Nephron progenitor cell (in vitro differentiated cells): Measurements from ENCODE around the gene DNAAF6.

Source experiments
- DNase-seq: peaks from one replicate; pipeline ENCODE4 v3.0.0; 2021
- H3K27ac Mint-ChIP-seq: 2 replicates; pipeline ENCODE4 v1.8.0; 2021; ENCODE audit warnings: mild to moderate bottlenecking, moderate library complexity, mixed read lengths
- H3K27me3 Mint-ChIP-seq: 2 replicates; pipeline ENCODE4 v1.8.0; 2021; ENCODE audit warnings: mild to moderate bottlenecking, low read depth, mixed read lengths; ENCODE audit not compliant: poor library complexity
- H3K36me3 Mint-ChIP-seq: 2 replicates; pipeline ENCODE4 v1.8.0; 2021; ENCODE audit warnings: low read depth, mixed read lengths
- H3K4me1 Mint-ChIP-seq: 2 replicates; pipeline ENCODE4 v1.8.0; 2021; ENCODE audit warnings: mixed read lengths
- H3K4me3 Mint-ChIP-seq: 2 replicates; pipeline ENCODE4 v1.8.0; 2021; ENCODE audit warnings: mild to moderate bottlenecking, moderate library complexity, mixed read lengths
- H3K9me3 Mint-ChIP-seq: 2 replicates; pipeline ENCODE4 v1.8.0; 2021; ENCODE audit warnings: mild to moderate bottlenecking, moderate library complexity, mixed read lengths
- TF ChIP-seq, protein P1 (sequence below): fragments of 200-600 bp; sonication (generic); IDR thresholded peaks from 2 replicates; pipeline ENCODE4 v1.5.0; 2021; ENCODE audit warnings: antibody characterized with exemption

Gene DNAAF6

DNA sequence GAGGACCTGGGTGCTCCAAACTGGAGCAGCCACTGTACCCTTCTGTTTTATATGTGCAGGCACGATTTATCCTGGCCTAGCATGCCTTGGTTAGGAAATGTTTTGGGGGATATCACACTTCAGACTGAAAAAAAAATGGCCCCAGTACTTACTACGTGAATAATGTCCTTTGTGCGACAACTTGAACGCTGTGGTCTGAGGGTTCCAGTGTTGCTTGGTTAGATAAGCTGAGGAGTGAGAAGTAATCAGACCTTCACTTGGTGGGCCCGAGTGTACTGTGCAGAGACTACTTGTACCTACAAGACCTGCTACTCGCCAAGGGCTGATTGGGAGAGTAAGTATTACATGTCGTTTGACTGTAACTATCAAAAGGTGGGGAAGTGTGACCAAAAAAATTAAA lies 678 bp downstream of the DNAAF6 start:
- peaks cover 19% of the 10 kb centered on the region for H3K9me3 Mint-ChIP-seq
- no peak for DNase-seq
- TF ChIP-seq, protein P1, sequence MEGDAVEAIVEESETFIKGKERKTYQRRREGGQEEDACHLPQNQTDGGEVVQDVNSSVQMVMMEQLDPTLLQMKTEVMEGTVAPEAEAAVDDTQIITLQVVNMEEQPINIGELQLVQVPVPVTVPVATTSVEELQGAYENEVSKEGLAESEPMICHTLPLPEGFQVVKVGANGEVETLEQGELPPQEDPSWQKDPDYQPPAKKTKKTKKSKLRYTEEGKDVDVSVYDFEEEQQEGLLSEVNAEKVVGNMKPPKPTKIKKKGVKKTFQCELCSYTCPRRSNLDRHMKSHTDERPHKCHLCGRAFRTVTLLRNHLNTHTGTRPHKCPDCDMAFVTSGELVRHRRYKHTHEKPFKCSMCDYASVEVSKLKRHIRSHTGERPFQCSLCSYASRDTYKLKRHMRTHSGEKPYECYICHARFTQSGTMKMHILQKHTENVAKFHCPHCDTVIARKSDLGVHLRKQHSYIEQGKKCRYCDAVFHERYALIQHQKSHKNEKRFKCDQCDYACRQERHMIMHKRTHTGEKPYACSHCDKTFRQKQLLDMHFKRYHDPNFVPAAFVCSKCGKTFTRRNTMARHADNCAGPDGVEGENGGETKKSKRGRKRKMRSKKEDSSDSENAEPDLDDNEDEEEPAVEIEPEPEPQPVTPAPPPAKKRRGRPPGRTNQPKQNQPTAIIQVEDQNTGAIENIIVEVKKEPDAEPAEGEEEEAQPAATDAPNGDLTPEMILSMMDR: no peak
- peaks cover 2% of the 10 kb centered on the region for H3K27me3 Mint-ChIP-seq
- H3K36me3 Mint-ChIP-seq: no peaks in the 10 kb centered on the region
- no peak overlapping the region for H3K27ac Mint-ChIP-seq
- no peak overlapping the region for H3K4me3 Mint-ChIP-seq
- peaks cover 5% of the 10 kb centered on the region for H3K4me1 Mint-ChIP-seq

DNA sequence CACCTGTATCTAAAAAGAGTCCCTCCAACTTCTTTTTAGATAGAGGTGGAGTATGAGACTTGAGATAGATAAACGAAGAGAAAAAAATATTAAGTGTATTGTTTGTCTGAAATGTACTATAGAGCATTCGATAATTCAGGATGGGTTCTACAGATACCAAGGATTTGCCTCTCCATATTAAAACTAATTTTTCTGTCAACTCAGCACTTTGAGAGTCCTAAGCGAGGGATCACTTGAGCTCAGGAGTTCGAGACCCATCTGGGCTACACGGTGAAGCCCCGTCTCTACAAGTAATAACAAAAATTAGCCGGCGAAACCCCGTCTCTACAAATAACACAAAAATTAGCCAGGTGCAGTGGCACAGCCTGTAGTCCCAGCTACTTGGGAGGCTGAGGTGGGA lies 1.5 kb downstream of the DNAAF6 start:
- no peak for DNase-seq
- Mint-ChIP-seq H3K36me3 (no peaks in the 10 kb centered on the region), H3K27ac (no peak overlapping the region), H3K4me1 (peaks cover 5% of the 10 kb centered on the region), H3K9me3 (peaks cover 19% of the 10 kb centered on the region), H3K27me3 (peaks cover 2% of the 10 kb centered on the region), H3K4me3 (no peak overlapping the region)
- TF ChIP-seq, protein P1: no peak

DNA sequence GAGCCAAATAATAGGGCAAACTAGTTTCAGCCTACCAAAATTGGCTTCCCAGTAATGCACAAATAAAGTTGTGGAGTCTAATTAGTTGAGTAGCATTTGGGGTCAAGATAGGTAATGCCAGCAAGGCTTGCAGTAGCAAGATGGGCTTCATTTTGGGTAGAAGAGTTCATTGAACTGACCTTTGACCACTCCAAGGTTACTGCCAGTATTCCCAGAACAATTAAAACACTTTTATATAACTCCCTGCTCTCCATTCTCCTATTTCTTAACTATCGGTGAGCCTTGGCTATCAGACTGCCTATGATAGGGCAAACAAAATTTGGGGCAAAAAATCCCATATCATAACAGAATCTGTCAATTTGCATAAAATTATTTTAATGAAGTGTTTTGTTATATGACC lies 7.1 kb downstream of the DNAAF6 start:
- Mint-ChIP-seq H3K27me3 (no peaks in the 10 kb centered on the region), H3K36me3 (no peaks in the 10 kb centered on the region), H3K4me1 (no peaks in the 10 kb centered on the region), H3K4me3 (no peak overlapping the region), H3K27ac (no peak overlapping the region), H3K9me3 (no peaks in the 10 kb centered on the region)
- TF ChIP-seq, protein P1: no peak
- no peak for DNase-seq

DNA sequence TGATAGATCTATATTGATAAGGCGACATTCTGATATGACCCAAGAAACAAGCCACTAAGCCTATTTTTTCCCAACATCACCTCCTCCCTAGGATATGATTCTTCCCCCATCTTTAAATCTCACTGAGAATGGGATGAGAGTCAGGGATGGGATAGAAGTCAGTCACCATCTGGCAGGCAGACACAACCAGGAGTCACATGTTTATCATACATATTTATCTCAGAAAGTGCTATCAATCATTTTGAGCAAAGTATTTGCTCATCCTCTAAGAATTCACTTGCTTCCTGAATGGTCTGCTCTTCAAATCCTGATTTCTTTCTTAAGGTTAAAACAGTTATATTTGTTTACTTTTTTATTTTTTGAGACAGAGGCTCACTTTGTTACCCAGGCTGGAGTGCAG lies 20.3 kb downstream of the DNAAF6 start:
- no peak overlapping the region for H3K27ac Mint-ChIP-seq
- peaks cover 32% of the 10 kb centered on the region for H3K9me3 Mint-ChIP-seq
- H3K36me3 Mint-ChIP-seq: no peaks in the 10 kb centered on the region
- DNase-seq: no peak
- no peaks in the 10 kb centered on the region for H3K4me1 Mint-ChIP-seq
- H3K27me3 Mint-ChIP-seq: peaks cover 3% of the 10 kb centered on the region
- no peak overlapping the region for H3K4me3 Mint-ChIP-seq
- TF ChIP-seq, protein P1: no peak

DNA sequence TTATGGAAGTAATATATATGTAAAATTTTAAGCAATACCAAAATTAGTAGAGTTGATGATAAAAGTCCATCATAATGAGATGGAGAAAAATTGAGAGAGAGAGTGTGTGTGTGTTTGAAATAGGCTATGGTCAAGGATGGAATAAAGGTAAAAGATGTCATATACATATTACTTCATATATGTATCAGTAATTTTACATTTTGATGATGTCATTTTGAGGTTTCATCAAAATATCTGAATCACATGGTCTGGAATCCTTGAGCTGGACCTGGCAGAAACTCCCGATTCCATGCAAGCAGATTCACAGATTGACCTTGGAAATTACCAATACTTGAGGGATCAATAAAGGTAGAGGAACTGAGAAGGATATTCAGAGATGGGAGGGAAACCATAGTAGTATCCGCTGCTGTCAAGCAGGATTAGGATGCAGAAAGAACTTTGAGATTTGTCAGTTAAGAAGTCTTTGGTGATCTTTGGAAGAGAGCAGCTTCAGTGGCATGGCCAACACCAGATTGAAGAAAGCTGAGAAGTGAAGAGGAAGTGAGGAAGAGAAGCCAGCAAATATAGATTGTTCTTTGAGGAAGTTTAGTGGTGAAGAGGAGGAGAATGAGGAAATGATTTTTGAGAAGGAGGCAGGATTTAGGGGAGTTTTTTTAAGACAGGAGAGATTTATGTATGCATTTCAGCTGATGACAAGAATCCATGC lies 21.5 kb downstream of the DNAAF6 start:
- no peak for DNase-seq
- Mint-ChIP-seq H3K27me3 (peaks cover 3% of the 10 kb centered on the region), H3K9me3 (peaks cover 37% of the 10 kb centered on the region), H3K4me1 (no peaks in the 10 kb centered on the region), H3K36me3 (no peaks in the 10 kb centered on the region), H3K27ac (no peak overlapping the region), H3K4me3 (no peak overlapping the region)
- TF ChIP-seq, protein P1: no peak

DNA sequence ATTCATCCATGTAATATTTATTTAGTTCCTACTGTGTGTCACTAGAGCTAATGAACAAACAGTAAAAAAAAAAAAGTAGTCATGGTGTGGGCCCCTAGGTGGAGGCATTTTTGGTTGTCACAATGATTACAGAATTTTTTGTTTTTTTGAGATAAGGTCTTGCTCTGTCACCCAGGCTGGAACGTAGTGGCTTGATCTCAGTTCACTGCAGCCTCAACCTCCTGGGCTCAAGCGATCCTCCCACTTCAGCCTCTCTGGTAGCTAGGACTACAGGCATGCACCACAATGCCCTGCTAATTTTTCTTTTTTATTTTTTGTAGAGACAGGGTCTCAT lies 22.0 kb downstream of the DNAAF6 start:
- Mint-ChIP-seq H3K4me1 (no peaks in the 10 kb centered on the region), H3K36me3 (no peaks in the 10 kb centered on the region), H3K27ac (no peak overlapping the region), H3K4me3 (no peak overlapping the region), H3K9me3 (peaks cover 37% of the 10 kb centered on the region), H3K27me3 (peaks cover 3% of the 10 kb centered on the region)
- no peak for DNase-seq
- TF ChIP-seq, protein P1: no peak
